Posterior vena cava (tissue), 2 donors: ENCODE data around the gene SRSF2. TPM values are rescaled to one million over a fixed set of nuclear protein-coding genes. Genes with fewer than 3 reads are reported as not detected.
A peak's percentile ranks its signal among the peaks of the same experiment; 100 is the strongest.
"Not testable (repeated sequence)": the region's sequence is repeated elsewhere in the genome, so short reads cannot be mapped to it uniquely, and the experiment has no call there.

Experiments
- DNase-seq: peaks from one replicate; pipeline ENCODE4 v3.0.0-alpha.2; 2020; ENCODE audit warnings: low spot score
- intact Hi-C, 2 donors: fragments of 100-400 bp; cut with DNase I; formaldehyde crosslinking; loops; one replicate each; pipeline versions ENCODE4 v1.14.1 to v1.14.2; 2022 to 2023
- long read RNA-seq, 2 donors: library from polyadenylated mRNA; unstranded; transcript quantifications; one replicate each; pipeline ENCODE4 v2.0.0, GENCODE V29; 2020 to 2021
- total RNA-seq, 2 donors: library from RNA; stranded (reverse); fragmentation: NEBNext Ultra II Directional; extraction: Animal tissue kit (Norgen Biotek cat#: 25700); gene quantifications; one replicate each; pipeline ENCODE4 v1.2.1, GENCODE V29; 2021
- donor health status: DM: yes; HTN: yes; CAD: no.
- donor health status: DM: yes; HTN: yes; CAD: no.

The SRSF2 gene
- 100 to 1,000 TPM; 120 to 133 TPM for total RNA-seq
- long read RNA-seq, donor 1, transcript SRSF2-203 (2 exons, 2,885 nt): minor isoform, 5 of 47 reads
- long read RNA-seq, donor 1, transcript SRSF2-202 (3 exons, 1,927 nt): major isoform, 27 of 47 reads
- long read RNA-seq, donor 1, partial matches to known transcripts: 3 of 47 reads
- long read RNA-seq, donor 1, other reads (novel, unspliced or antisense): 10 of 47 reads
- long read RNA-seq, donor 2, transcript SRSF2-203 (2 exons, 2,885 nt): minor isoform, 7 of 280 reads
- long read RNA-seq, donor 2, transcript SRSF2-204 (5 exons, 1,357 nt): minor isoform, 5 of 280 reads
- long read RNA-seq, donor 2, transcript SRSF2-202 (3 exons, 1,927 nt): major isoform, 229 of 280 reads
- long read RNA-seq, donor 2, partial matches to known transcripts: 17 of 280 reads
- long read RNA-seq, donor 2, other reads (novel, unspliced or antisense): 16 of 280 reads

GRCh38 chr17:76737082-76737675 is at the start of gene SRSF2:
TSS of gene SRSF2 (minus strand) at chr17:76737331. CDS start at chr17:76737160, 171 bp downstream.
- peak; percentile 100 for DNase-seq
- intact Hi-C loops: no loop called here

GRCh38 chr17:76784926-76785325 is 47.8 kb upstream of the SRSF2 start:
- no peak for DNase-seq
- intact Hi-C loops: no loop called here

GRCh38 chr17:76783146-76783545 is 46.0 kb upstream of the SRSF2 start:
- intact Hi-C loops: no loop called here
- DNase-seq: no peak

GRCh38 chr17:76781056-76781982 is 44.2 kb upstream of the SRSF2 start:
- intact Hi-C loops: no loop called here
- no peak for DNase-seq

GRCh38 chr17:76775021-76775600 is 38.0 kb upstream of the SRSF2 start:
- no peak for DNase-seq
- intact Hi-C loops: no loop called here

GRCh38 chr17:76772842-76773525 is 35.9 kb upstream of the SRSF2 start:
- DNase-seq: no peak

GRCh38 chr17:76758570-76758969 is 21.4 kb upstream of the SRSF2 start:
- no peak for DNase-seq

More at GRCh38 chr17:76772842-76773525, 35.9 kb upstream of the SRSF2 start:
- intact Hi-C loops: no loop called here

GRCh38 chr17:76757256-76757655 is 20.1 kb upstream of the SRSF2 start:
- intact Hi-C loops: no loop called here
- DNase-seq: no peak

More at GRCh38 chr17:76758570-76758969, 21.4 kb upstream of the SRSF2 start:
- intact Hi-C loops: no loop called here

GRCh38 chr17:76755285-76755684 is 18.2 kb upstream of the SRSF2 start:
- intact Hi-C loops: no loop called here

GRCh38 chr17:76753061-76753961 is 16.2 kb upstream of the SRSF2 start:
- DNase-seq: no peak
- intact Hi-C loops: no loop called here

More at GRCh38 chr17:76755285-76755684, 18.2 kb upstream of the SRSF2 start:
- DNase-seq: no peak

GRCh38 chr17:76752006-76752405 is 14.9 kb upstream of the SRSF2 start:
- DNase-seq: no peak
- intact Hi-C loops: no loop called here

- intact Hi-C loops: no loop called here
- no peak for DNase-seq
Observed at GRCh38 chr17:76751416-76751993, 14.4 kb upstream of the SRSF2 start.

- intact Hi-C loops: no loop called here
- DNase-seq: no peak
Observed at GRCh38 chr17:76748657-76749056, 11.5 kb upstream of the SRSF2 start.

GRCh38 chr17:76747716-76748363 is 10.7 kb upstream of the SRSF2 start:
- intact Hi-C loops: no loop called here
- no peak for DNase-seq

GRCh38 chr17:76745785-76746184 is 8.7 kb upstream of the SRSF2 start:
- DNase-seq, intact Hi-C loops: not testable (repeated sequence)

- intact Hi-C loops: loop anchor here in 1 of 2 donors (5.0 kb wide), 1 partner anchor 602 kb away; the partner anchor contains the start of gene FOXJ1
- DNase-seq: no peak
Observed at GRCh38 chr17:76744747-76745146, 7.6 kb upstream of the SRSF2 start.

- DNase-seq: no peak
- intact Hi-C loops: loop anchor here in 1 of 2 donors (5.0 kb wide), 1 partner anchor 601 kb away; the partner anchor contains the start of gene FOXJ1
Observed at GRCh38 chr17:76742958-76743357, 5.8 kb upstream of the SRSF2 start.
